HG02588 (cell line): ENCODE results near the gene ZNF888.
"Not testable (repeated sequence)": the region's sequence is repeated elsewhere in the genome, so short reads cannot be mapped to it uniquely, and the experiment has no call there.

Experiments
- ATAC-seq: cut with Tn5 transposase; IDR thresholded peaks from one replicate; pipeline ENCODE4 v1.9.1; 2021; ENCODE audit warnings: mild to moderate bottlenecking, moderate library complexity; ENCODE audit not compliant: unreplicated experiment

ZNF888 gene

DNA sequence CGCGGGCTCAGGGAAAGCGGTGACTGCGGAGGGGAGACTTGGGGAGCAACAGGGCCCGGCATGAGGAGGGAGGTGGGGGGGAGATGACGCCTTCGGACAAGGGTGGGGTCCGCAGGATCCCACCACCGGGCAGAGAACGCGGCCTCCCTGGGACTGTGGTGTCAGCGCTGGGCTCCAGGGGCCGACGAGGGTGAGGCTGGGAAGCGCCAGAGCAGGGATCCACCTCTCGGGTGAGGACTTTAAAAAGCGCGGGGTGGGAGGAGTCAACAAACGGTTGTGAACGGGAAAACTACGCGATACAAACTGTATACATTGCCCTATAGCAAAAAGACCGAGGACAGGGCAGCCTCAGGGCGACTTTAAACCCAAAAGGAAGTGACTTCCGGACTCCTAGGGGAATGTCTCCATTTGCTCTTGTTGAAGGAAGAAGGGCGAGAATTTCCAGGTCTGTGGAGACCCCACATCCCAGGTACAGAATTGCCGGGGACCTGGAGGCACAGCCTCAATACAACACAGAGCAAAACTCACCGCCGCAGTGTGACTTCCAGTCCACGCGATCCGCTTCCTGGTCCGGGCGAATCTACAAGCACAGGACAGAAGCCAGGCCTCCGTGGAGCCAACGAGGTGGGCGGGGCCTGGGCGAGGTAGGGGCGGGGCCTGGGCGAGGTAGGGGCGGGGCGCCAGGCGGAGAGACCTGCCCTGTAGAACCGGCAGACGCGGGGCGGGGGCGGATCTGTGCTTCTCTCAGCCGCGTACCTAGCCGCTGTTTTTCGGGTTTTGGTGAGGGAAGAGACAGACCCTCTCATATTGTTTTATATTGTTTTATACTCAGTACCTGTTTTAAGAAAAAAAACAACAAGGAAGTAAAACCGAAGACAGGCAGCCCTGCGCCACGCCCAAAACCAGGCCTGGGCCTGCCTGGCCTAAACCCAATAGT is at the start of gene ZNF888:
ZNF888 (minus strand) TSS at position 588 of the 937 bp plus-strand sequence. CDS start 5,555 bp downstream, outside the sequence.
- peak; percentile 95 for ATAC-seq

DNA sequence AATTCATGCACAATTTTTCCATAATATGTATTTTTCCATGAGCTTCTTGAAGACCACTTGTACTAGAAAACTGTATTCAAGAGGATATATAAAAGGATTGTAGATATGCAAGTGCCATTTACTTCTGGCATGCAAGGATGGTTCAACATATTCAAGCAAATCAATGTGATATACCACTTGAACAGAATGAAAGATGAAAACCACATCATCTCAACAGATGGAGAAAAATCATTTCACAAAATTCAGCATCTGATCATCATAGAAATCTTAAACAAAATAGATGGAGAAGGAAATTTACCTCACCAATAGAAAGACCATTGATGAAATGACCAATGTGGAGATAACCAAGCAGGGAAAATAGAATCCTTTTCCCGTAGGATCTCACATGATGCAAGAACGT is 44.5 kb upstream of the ZNF888 start:
- ATAC-seq, result no peak

- peak; percentile 2 for ATAC-seq
Observed at GRCh38 chr19:52963247-52963618, 40.0 kb upstream of the ZNF888 start.

- ATAC-seq, result peak; percentile 98
Observed at GRCh38 chr19:52962394-52963246, 39.4 kb upstream of the ZNF888 start, which contains the start of gene ZNF816. TSS of gene ZNF816 (minus strand) at chr19:52962881. CDS start at chr19:52956089, 6,792 bp downstream.

GRCh38 chr19:52961981-52962380 is 38.8 kb upstream of the ZNF888 start:
- ATAC-seq, result no peak

GRCh38 chr19:52959613-52960295 is 36.5 kb upstream of the ZNF888 start:
- ATAC-seq, result no peak

GRCh38 chr19:52957591-52957990 is 34.4 kb upstream of the ZNF888 start:
- no peak for ATAC-seq

DNA sequence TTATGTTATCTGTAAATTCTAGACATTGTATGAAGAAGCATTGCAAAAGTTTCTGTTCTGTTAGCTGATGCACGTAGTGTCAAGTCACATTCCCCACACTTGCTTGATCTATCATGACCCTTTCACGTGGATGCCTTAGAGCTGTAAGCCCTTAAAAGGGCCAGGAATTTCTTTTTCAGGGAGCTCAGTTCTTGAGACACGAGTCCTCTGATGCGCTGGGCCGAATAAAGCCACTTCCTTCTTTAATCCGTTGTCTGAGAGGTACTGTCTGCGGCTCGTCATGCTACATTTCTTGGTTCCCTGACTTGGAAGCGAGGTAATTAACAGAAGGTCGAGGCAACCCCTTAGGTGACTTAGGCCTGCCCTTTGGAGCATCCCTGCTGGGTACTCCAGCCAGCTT is 33.7 kb upstream of the ZNF888 start:
- ATAC-seq, result no peak

GRCh38 chr19:52949422-52949821 is 26.2 kb upstream of the ZNF888 start:
- no peak for ATAC-seq

GRCh38 chr19:52948025-52948770 is 25.0 kb upstream of the ZNF888 start:
- ATAC-seq, result no peak

DNA sequence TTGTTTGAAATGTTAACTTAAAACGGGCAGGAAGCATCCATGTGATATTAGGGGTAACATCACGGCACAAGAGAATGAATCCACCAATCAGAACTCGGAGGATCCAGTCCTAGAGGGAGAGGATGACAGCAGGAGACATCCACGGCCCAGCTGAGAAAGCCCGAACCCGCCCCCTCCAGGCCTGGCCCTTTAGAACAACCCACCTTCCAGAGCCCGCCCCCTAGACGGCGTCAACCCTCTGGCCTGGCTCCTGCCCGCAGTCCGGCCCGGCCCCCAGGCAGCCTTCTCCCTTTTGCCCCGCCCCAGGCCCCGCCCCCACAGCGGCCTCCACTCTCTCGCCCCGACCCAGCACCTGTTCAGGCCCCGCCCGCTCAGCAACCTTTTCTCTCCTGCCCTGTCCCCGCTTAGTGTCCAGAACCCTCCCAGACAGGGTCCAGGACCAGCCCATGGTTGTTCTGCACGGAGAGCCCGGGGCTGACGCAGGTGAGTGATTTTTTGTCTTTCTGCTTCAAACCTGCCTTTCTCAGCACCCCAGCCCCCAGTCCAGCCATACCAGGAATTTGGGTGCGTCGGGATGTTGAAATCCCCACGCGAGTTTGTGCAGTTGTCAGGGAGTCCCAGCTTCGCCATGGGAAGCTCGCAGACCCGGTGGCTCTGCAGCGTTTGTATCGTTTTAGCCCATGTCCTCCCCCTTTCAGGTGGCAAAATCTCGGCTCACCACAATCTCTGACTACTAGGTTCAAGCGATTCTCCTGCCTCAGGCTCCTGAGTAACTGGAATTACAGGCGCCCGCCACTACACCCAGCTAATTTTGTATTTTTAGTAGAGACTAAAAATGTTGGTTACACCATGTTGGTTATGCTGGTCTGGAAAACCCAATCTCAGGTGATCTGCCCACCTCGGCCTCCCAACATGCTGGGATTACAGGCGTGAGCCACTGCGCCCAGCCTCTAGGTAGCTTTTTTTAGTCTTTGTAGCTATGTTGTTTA is 23.4 kb upstream of the ZNF888 start:
- no peak for ATAC-seq

DNA sequence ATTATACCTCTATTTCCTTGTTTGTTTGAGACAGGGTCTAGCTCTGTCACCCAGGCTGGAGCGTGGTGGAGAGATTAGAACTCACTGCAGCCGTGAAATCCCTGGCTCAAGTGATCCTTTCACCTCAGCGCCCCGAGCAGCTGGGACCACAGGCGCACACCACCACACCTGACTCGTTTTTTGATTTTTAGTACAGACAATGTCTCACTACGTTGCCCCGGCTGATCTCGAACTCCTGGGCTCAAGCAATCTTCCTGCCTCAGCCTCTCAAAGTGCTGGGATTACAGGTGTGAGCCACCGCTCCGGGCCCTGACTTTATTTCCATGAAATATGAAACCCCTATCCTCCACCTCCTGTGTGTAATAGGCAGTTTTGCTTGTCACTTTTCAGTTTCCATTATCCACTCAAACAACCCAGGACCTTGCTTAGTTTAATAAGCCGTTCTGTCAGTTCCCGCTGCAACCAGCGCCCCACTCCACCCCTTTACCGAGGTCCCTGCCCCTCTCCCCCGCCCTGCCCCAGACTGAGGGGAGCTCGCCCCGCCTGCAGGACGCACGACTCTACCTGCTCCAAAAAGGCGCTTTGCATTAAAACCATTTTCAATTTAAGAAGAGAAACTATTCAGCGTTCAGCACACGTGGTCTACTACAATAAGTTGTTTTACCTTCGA is 22.6 kb upstream of the ZNF888 start:
- no peak for ATAC-seq

DNA sequence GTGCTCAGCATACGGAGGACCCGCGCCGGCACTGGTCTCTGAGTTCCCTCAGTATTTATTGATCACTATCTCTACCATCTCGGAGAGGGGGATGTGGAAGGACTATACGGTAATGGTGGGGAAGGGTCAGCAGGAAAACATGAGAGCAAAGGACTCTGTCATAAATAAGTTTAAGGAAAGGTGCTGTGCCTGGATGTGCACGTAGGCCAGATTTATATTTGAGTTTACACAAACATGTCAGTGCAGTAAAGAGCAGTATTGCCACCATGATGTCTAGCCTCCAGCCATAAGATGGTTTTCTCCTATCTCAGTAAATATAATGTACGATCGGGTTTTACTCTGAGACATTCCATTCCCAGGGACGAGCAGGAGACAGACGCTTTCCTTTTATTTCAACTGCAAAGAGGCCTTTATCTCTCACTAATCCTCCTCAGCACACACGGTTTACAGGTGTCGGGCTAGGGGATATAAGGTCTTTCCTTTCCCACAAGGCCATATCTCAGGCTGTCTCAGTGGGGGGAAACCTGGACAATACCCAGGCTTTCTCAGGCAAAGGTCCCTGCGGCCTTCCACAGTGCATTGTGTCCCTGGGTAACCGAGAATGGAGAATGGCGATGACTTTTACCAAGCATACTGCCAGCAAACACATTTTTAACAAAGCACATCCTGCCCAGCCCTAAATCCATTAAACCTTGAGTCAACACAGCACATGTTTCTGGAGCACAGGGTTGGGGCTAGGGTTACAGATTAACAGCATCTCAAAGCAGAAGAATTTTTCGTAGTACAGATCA is 21.7 kb upstream of the ZNF888 start:
- ATAC-seq, result not testable (repeated sequence)

DNA sequence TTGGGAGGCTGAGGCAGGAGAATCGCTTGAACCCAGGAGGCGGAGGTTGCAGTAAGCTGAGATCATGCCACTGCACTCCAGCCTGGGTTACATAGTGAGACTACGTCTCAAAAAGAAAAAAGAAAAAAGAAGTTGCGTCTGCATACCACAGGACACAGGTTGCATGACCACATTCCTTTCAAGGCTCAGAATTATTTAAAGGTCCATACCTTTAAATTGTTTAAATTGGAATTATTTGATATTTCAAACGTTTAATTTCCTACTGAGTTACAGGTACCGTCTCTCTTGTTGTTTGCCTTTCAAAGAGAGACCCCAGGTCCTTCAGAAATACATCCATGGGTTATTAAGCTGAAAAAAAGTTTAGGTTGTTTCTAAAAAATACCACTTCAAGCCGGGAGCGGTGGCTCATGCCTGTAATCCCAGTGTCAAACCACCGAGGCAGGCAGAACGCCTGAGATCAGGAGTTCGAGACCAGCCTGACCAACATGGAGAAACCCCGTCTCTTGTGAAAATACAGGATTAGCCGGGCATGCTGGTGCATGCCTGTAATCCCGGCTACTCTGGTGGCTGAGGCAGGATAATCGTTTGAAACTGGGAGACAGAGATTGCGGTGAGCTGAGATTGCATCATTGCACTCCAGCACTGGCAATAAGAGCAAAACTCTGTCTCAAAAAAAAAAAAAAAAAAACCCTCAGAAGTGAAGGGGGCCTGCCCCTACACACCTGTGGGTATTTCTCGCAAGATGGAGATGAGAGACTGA is 20.8 kb upstream of the ZNF888 start:
- ATAC-seq, result no peak

DNA sequence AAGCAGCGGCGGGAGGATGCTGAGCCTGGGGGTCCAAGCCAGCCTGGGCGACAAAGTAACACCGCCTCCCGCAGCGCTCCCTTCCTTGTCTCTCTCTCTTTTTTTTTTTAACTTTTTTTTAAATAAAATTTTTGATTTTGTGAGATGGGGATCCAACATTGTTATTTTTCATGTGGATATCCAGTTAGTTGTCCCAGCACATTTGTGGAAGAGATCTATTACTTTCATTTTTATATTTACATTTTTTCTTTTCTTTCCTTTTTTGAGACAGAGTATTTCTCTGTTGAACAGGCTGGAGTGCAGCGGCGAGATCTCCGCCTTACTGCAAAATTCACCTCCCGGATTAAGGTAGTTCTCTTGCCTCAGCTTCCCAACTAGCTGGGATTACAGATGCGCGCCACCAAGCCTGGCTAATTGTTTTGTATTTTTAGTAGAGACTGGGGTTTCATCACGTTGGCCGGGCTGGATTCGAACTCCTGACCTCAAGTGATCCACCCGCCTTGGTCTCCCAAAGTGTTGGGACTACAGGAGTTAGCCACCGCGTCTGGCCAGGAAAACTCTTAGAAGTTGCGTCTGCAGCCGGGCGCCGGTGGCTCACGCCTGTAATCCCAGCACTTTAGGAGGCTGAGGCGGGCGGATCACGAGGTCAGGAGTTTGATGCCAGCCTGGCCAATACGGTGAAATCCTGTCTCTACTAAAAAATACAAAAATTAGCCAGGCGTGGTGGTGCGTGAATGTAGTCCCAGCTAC is 20.1 kb upstream of the ZNF888 start:
- no peak for ATAC-seq

DNA sequence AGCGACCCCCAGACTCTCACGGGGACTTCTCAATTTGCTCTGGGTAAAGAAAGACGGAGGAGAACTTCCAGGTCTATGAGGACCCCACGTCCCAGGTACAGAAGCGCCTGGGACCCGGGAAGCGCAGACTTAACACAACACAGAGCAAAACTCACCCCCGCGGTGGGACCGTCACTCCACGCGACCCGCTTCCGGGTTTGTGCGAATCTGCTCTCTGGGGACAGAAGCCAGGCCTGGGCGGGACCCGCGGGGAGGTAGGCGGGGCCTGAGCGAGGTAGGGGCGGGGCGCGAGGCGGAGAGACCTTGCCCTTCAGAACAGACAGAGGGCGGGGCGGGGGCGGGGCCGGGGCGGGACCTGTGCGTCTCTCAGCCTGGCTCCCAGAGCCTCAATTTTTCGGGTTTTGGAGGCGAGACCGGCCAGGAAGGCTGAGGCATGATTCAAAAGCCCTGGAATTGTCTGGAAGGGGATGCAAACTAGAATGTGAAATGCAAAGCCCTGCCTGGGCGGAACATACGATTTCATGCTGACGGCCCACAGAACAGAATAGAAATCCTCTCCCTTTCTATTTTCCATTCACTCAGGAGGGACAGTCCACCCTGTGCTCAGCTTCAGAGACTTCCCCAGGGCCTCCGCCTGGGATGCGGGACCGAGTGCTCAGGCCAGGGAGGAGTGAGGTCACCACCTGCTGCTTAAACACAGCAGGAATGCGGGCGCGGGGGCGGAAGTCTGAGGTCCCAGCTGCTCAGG is 19.3 kb upstream of the ZNF888 start:
- peak; percentile 85 for ATAC-seq
